ENCODE results near the gene AKR1C1. TPM values are rescaled to one million over a fixed set of nuclear protein-coding genes. Genes with fewer than 3 reads are reported as not detected.
"Not testable (repeated sequence)": the region's sequence is repeated elsewhere in the genome, so short reads cannot be mapped to it uniquely, and the experiment has no call there.

AKR1C1 gene
- total RNA-seq, 1 donor from 2014 or later: 3.7 TPM

DNA sequence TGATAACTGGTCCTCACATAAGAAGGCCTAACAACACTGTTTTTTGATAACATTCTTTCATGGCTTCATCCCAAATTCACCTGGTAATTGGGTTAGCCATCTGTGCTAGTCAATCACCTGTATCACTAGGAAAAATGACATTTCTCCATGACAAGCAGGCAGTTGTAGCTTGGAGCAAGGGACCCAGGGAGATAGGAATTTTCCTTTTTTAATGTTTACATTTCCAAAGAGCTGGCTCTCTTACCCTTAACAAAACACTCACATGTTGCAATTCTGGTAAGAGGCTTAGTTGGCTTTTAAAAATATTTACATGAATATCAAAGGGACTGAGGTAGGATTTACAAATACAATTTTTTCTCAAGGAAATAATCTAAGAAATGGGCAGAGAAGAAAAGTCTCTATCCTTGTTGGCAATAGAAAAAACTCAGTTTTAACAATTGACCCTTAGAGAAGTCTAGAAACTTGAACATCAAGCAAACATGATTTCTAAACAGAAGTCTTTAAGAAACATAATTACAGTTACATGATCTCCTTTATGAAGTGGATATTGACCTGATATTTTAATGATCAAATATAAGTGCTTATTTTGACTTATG lies 16.1 kb upstream of the AKR1C1 start:
- peaks cover 5% of the 10 kb centered on the region for H3K9me3 Mint-ChIP-seq
- no peaks in the 10 kb centered on the region for H3K27me3 Mint-ChIP-seq (ENCODE audit: low read depth)
- TF ChIP-seq, protein P1, sequence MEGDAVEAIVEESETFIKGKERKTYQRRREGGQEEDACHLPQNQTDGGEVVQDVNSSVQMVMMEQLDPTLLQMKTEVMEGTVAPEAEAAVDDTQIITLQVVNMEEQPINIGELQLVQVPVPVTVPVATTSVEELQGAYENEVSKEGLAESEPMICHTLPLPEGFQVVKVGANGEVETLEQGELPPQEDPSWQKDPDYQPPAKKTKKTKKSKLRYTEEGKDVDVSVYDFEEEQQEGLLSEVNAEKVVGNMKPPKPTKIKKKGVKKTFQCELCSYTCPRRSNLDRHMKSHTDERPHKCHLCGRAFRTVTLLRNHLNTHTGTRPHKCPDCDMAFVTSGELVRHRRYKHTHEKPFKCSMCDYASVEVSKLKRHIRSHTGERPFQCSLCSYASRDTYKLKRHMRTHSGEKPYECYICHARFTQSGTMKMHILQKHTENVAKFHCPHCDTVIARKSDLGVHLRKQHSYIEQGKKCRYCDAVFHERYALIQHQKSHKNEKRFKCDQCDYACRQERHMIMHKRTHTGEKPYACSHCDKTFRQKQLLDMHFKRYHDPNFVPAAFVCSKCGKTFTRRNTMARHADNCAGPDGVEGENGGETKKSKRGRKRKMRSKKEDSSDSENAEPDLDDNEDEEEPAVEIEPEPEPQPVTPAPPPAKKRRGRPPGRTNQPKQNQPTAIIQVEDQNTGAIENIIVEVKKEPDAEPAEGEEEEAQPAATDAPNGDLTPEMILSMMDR (conservative IDR thresholded peaks at IDR 0.05): no peak
- H3K27ac Mint-ChIP-seq (ENCODE audit: unreplicated experiment): no peak overlapping the region
- H3K4me1 Mint-ChIP-seq: peaks cover 7% of the 10 kb centered on the region
- H3K4me3 Mint-ChIP-seq: no peak overlapping the region
- H3K36me3 Mint-ChIP-seq (ENCODE audit: low read depth): no peaks in the 10 kb centered on the region
- no peak for DNase-seq (ENCODE audit: low read depth, low spot score)

DNA sequence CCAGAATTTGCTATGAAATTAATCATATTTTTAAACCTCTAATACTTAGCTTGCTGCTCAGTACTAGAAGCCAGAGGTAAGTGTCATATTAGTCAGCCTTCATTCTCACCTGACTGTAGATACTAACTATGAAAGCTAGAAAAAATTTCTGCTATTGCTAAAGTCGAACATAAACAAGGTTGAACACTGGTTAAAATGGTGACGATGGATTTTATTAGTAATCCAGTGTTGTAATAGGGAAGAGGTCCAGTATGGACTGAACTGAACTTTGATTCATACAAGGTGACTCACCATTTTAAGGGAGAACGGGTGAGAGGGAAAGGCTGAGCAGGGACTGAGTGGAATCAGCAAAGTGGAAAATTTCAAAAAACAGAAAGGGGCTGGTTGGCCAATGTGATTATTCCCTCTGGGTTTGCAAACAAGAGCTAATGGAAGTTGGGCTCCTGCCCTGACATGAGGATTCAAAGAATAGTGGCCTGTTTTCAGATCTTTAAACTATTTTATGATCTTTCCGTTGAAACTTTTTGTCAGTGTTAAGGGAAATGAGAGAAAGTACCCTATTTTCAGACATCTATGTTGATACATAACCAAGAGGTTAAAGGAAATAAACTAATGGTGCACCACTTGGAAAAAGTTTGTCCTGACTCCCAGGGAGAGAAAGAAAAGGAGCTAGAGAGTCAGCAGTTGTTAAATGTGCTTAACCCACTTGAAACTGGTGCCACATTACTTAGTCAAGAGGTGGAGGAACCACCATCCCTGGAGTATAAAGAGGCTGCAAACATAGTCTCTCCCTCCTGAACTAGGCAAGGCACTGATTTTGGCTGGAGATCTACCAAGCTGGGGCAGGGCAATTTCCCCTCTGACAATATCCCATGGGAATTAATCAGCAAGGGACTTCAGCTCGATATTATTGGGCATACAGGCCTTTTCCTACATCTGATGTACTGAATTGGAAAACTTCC lies 15.3 kb upstream of the AKR1C1 start:
- no peak for DNase-seq (ENCODE audit: low read depth, low spot score)
- H3K4me1 Mint-ChIP-seq: peaks cover 11% of the 10 kb centered on the region
- H3K4me3 Mint-ChIP-seq: no peak overlapping the region
- no peaks in the 10 kb centered on the region for H3K36me3 Mint-ChIP-seq (ENCODE audit: low read depth)
- no peaks in the 10 kb centered on the region for H3K27me3 Mint-ChIP-seq (ENCODE audit: low read depth)
- H3K9me3 Mint-ChIP-seq: peaks cover 5% of the 10 kb centered on the region
- TF ChIP-seq, protein P1 (conservative IDR thresholded peaks at IDR 0.05): no peak
- no peak overlapping the region for H3K27ac Mint-ChIP-seq (ENCODE audit: unreplicated experiment)

DNA sequence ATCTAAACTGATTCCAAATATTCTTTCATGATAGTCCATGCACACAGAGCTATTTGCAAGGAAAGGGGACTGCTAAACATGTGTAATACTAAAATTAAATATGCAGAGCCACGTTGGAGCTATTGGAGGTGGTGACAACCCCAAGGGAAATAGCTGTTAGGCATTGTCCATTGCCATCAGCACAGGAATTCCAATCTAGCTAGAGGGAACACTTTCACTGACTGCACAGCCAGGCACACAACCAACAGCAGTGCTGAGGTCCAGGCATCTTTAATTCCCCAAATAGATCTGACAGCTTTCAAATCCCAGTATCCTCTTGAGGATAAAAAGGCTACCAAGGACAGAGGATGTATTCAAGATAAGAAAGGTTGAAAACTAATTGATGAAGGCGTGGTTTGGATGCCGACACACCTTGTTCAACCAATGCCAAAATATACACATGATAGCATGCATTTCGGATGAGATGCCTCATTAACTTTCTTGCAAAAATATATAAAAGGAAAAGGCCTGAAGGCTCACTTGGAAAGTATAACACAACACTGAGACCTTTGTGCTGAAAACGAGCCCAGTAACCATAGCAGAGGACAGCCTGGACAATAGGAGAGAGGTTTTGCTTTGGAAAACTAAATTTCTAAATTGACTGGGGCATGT lies 11.6 kb upstream of the AKR1C1 start:
- not testable (repeated sequence) for H3K4me3 Mint-ChIP-seq; H3K9me3 Mint-ChIP-seq; H3K27ac Mint-ChIP-seq (ENCODE audit: unreplicated experiment); H3K27me3 Mint-ChIP-seq (ENCODE audit: low read depth); DNase-seq (ENCODE audit: low read depth, low spot score); H3K36me3 Mint-ChIP-seq (ENCODE audit: low read depth)
- H3K4me1 Mint-ChIP-seq: peaks cover 11% of the 10 kb centered on the region

DNA sequence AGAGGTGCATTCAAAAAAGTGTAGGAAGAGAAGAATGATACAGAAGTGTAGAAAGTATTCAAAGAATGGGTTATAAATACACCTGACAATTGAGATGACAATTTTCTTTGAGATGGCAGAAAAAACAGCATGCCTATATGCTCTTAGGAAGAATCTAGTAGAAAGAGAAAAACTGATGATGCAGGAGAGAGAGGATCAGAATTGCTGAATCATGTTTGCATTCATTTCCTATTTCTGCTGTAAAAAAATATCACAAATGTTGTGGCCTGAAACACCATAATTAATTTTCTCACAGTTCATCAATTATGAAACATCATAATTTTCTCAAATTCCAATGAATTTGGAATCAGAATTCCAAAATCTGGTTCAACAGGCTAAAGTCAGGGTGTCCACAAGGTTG lies 9.8 kb upstream of the AKR1C1 start:
- H3K27ac Mint-ChIP-seq (ENCODE audit: unreplicated experiment): no peak overlapping the region
- H3K36me3 Mint-ChIP-seq (ENCODE audit: low read depth): no peaks in the 10 kb centered on the region
- DNase-seq (ENCODE audit: low read depth, low spot score): no peak
- H3K9me3 Mint-ChIP-seq: peaks cover 5% of the 10 kb centered on the region
- TF ChIP-seq, protein P1 (conservative IDR thresholded peaks at IDR 0.05): no peak
- no peaks in the 10 kb centered on the region for H3K27me3 Mint-ChIP-seq (ENCODE audit: low read depth)
- peaks cover 11% of the 10 kb centered on the region for H3K4me1 Mint-ChIP-seq
- no peak overlapping the region for H3K4me3 Mint-ChIP-seq

DNA sequence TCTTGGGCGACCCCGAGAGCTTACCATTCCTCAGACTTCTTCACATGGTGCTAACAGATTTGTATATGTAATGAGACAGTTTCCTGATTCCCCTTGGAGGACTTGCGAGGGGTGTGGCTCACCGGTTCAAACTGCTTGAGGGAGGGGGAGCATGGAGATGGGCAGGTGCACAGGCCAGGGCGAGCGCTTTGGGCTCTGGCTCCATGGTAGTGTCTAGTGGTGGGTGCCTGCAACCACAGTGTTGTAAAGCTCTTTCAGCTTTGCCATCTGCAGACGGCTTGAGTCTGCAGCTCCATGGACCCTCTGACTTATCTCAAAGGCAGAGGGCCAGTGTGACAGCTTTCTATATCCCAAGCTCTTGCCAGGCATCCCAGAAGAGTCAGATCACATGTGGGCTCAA lies 7.1 kb upstream of the AKR1C1 start:
- H3K4me3 Mint-ChIP-seq; H3K27ac Mint-ChIP-seq (ENCODE audit: unreplicated experiment); H3K9me3 Mint-ChIP-seq; H3K36me3 Mint-ChIP-seq (ENCODE audit: low read depth); H3K27me3 Mint-ChIP-seq (ENCODE audit: low read depth); DNase-seq (ENCODE audit: low read depth, low spot score): not testable (repeated sequence)
- peaks cover 11% of the 10 kb centered on the region for H3K4me1 Mint-ChIP-seq

DNA sequence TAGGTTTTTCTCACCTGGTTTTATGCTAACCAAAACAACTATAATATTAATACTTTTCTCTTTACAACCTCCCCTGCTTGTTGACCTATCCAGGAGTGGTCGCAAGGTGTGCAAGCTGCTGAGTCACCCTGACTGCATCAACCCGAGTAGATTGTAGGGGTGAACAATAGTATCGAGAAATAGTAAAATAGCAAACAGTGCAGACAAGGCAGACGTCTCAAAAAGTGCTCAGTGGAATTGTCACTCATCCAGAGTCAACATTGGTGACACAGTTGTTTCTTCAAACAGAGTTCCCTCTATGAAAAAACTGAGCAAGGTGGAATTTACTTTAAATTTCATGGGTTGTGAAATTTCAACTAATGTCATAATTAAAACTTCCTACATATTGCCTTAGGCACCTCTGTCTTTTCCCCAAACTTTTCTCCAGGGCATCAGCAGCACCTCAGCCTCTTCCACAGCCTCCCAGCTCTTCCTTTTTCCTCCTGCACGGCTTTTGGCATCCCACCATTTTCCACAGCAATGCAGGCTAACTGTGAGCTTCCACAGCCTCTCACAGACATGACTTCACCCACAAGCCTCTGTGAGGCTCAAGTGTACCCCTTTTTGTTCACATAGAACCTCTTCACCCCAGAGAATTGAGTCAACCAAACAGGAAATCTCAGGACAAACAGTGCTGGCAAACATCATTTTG lies 6.1 kb upstream of the AKR1C1 start:
- DNase-seq (ENCODE audit: low read depth, low spot score); H3K4me1 Mint-ChIP-seq; H3K27me3 Mint-ChIP-seq (ENCODE audit: low read depth); H3K27ac Mint-ChIP-seq (ENCODE audit: unreplicated experiment); H3K9me3 Mint-ChIP-seq; H3K36me3 Mint-ChIP-seq (ENCODE audit: low read depth); H3K4me3 Mint-ChIP-seq: not testable (repeated sequence)

DNA sequence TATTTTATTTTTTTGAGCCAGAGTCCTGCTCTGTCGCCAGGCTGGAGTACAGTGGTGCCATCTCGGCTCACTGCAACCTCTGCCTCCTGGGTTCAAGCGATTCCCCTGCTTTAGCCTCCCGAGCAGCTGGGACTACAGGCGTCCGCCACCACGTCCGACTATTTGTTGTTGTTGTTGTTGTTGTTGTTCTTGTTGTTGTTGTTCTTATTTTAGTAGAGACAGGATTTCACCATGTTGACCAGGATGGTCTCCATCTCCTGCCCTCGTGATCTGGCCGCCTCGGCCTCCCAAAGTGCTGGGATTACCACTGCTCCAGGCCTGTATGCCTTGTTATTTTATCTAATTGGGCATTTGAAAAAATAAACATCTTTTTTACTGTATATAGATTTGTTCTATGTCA lies 1.7 kb upstream of the AKR1C1 start:
- not testable (repeated sequence) for DNase-seq (ENCODE audit: low read depth, low spot score)

DNA sequence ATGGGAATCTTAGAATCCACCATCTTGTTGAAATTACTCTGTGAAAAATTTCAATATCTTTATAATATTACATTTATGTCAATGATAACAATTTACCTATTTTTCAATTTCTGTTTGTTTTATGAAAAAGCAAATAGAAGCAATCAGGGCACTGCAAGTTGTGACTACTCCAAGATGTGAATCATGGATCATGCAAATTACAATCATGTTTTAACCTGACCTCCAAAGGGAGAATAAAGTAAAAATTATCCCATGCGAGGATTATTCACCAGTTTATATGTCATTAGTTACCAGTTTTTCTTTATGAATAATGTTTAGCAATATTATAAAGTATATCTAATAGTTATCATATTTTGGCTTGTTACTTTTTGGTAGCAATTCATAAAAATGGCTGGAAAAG lies 907 bp upstream of the AKR1C1 start:
- H3K4me3 Mint-ChIP-seq; H3K9me3 Mint-ChIP-seq; H3K27ac Mint-ChIP-seq (ENCODE audit: unreplicated experiment); DNase-seq (ENCODE audit: low read depth, low spot score); H3K4me1 Mint-ChIP-seq; H3K36me3 Mint-ChIP-seq (ENCODE audit: low read depth); H3K27me3 Mint-ChIP-seq (ENCODE audit: low read depth): not testable (repeated sequence)

More for the DNA sequence above, 1.7 kb upstream of the AKR1C1 start:
- not testable (repeated sequence) for H3K4me1 Mint-ChIP-seq; H3K9me3 Mint-ChIP-seq; H3K27ac Mint-ChIP-seq (ENCODE audit: unreplicated experiment); H3K4me3 Mint-ChIP-seq; H3K36me3 Mint-ChIP-seq (ENCODE audit: low read depth); H3K27me3 Mint-ChIP-seq (ENCODE audit: low read depth)

DNA sequence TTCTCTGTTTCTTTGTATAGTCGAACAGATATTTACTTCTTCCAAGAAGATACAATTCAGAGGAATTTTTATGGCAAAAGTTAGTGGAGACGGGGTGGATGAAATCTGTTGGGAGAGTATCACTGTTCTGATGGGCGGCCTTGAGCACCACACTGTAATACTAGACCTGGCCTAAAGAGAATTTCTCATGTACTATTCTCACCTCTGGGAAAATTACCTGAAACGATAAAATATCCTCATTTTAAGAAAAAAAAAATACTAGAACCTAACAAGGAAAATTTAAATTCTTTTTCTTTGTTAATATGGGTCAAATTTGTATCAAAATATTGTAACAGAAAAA lies 570 bp downstream of the AKR1C1 start:
- H3K4me3 Mint-ChIP-seq; H3K36me3 Mint-ChIP-seq (ENCODE audit: low read depth); H3K27me3 Mint-ChIP-seq (ENCODE audit: low read depth); H3K9me3 Mint-ChIP-seq; DNase-seq (ENCODE audit: low read depth, low spot score); H3K4me1 Mint-ChIP-seq; H3K27ac Mint-ChIP-seq (ENCODE audit: unreplicated experiment): not testable (repeated sequence)

DNA sequence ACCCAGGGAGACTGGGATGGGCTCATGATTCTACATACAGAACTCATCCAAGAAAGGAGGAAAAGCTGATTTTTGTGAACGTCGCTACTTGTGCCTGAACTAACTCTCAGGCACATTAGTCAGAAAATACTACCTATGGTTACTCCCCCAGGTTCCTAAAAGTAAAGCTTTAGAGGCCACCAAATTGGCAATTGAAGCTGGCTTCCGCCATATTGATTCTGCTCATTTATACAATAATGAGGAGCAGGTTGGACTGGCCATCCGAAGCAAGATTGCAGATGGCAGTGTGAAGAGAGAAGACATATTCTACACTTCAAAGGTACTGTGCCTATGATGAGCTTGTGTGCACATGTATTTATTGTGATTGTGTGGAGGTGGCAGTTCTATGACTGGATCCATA lies 2.5 kb downstream of the AKR1C1 start:
- not testable (repeated sequence) for H3K36me3 Mint-ChIP-seq (ENCODE audit: low read depth); H3K27ac Mint-ChIP-seq (ENCODE audit: unreplicated experiment); DNase-seq (ENCODE audit: low read depth, low spot score)

More for the DNA sequence above, 2.5 kb downstream of the AKR1C1 start:
- not testable (repeated sequence) for H3K4me1 Mint-ChIP-seq; H3K9me3 Mint-ChIP-seq; H3K27me3 Mint-ChIP-seq (ENCODE audit: low read depth); H3K4me3 Mint-ChIP-seq
